ENCODE results near the gene CTNNA3. TPM values are rescaled to one million over a fixed set of nuclear protein-coding genes. Genes with fewer than 3 reads are reported as not detected.
A peak's percentile ranks its signal among the peaks of the same experiment; 100 is the strongest.

CTNNA3 gene
- total RNA-seq, 1 donor from 2014 or later: under 0.01 TPM

DNA sequence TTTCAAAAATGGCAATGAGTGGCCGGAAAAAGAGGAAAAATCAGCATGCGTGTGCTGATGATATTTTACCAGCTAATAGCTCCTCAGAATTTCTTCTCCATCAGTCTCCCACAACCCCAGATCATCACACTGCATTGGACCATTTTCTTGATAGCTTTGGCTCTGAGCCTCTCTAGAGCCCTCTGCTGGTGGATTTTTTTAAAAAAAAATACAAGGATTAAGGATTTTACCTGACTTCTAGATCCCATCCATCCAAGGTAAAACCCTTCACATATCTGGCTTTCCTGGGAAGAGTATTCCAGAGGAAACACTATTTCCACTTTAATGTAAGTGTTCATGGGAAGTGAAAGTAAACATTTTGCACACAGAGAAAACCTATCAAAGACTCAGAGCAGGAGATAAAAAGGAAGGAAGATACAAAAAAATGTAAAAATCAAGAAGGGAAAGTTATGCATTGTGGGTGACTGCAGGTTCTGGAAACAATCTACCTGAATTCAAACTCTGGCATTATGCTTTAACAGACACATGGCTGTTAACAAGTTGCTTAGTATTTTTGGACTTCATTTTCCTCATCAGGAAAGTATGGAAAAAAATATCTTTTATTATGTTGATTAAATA is 389.3 kb downstream of the CTNNA3 start:
- Histone ChIP-seq H3K36me3 (no peaks in the 10 kb centered on the region), H3K27ac (no peak overlapping the region), H3K4me3 (no peak overlapping the region), H3K4me1 (no peaks in the 10 kb centered on the region), H3K27me3 (no peaks in the 10 kb centered on the region), H3K9me3 (no peaks in the 10 kb centered on the region)
- TF ChIP-seq, protein P1, sequence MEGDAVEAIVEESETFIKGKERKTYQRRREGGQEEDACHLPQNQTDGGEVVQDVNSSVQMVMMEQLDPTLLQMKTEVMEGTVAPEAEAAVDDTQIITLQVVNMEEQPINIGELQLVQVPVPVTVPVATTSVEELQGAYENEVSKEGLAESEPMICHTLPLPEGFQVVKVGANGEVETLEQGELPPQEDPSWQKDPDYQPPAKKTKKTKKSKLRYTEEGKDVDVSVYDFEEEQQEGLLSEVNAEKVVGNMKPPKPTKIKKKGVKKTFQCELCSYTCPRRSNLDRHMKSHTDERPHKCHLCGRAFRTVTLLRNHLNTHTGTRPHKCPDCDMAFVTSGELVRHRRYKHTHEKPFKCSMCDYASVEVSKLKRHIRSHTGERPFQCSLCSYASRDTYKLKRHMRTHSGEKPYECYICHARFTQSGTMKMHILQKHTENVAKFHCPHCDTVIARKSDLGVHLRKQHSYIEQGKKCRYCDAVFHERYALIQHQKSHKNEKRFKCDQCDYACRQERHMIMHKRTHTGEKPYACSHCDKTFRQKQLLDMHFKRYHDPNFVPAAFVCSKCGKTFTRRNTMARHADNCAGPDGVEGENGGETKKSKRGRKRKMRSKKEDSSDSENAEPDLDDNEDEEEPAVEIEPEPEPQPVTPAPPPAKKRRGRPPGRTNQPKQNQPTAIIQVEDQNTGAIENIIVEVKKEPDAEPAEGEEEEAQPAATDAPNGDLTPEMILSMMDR (IDR thresholded peaks at IDR 0.05): peak in 1 of 3 experiments; percentile 15
- intact Hi-C loops (cut with DNase I): no loop called here
- DNase-seq (ENCODE audit: low spot score in 2 of 2): no peak

DNA sequence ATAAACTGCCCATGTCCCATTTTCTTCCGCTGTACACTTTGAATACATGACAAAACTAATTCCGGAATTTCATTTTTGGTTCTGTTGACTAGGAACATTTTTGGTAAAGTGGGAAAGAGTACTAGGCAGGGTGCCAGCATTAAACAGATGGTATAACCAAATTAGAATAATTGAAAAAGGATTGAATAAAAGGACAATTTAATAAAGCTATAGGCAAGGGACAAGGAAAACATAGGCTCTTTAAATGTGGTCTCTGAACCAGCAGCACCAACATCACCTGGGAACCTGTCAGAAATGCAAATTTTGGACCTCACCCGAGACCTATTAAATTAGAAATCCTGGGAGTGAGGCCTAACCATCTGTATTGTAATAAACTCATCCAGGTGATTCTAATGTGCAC is 393.3 kb downstream of the CTNNA3 start:
- DNase-seq (ENCODE audit: low spot score in 2 of 2): no peak
- intact Hi-C loops (cut with DNase I): no loop called here
- TF ChIP-seq, protein P1 (IDR thresholded peaks at IDR 0.05): no peak

DNA sequence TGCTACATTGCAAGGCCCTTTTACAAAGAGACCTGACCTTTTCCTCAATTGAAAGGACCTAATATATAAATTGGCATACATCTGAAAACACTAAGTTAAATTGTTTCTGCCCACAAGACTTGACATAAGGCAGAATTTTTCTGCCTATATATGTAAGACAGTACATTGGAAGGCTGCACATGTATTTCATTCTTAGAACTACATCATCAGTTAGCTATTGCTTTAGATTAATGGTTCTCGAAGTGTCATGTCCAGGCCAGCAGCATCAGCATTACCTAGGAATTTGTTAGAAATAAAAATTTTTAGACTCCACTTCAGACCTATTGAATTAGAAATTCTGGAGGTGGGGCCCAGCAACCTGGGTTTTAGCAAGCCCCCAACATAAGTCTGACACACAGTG is 396.2 kb downstream of the CTNNA3 start:
- TF ChIP-seq, protein P1 (IDR thresholded peaks at IDR 0.05): no peak
- DNase-seq (ENCODE audit: low spot score in 2 of 2): no peak
- intact Hi-C loops (cut with DNase I): no loop called here
- H3K9me3 ChIP-seq: no peaks in the 10 kb centered on the region
- no peak overlapping the region for H3K27ac ChIP-seq
- H3K4me3 ChIP-seq: no peak overlapping the region
- H3K4me1 ChIP-seq: no peaks in the 10 kb centered on the region
- H3K27me3 ChIP-seq: no peaks in the 10 kb centered on the region
- H3K36me3 ChIP-seq: no peaks in the 10 kb centered on the region

More for the DNA sequence above, 393.3 kb downstream of the CTNNA3 start:
- Histone ChIP-seq H3K9me3 (no peaks in the 10 kb centered on the region), H3K36me3 (no peaks in the 10 kb centered on the region), H3K4me3 (no peak overlapping the region), H3K4me1 (no peaks in the 10 kb centered on the region), H3K27me3 (no peaks in the 10 kb centered on the region), H3K27ac (no peak overlapping the region)

DNA sequence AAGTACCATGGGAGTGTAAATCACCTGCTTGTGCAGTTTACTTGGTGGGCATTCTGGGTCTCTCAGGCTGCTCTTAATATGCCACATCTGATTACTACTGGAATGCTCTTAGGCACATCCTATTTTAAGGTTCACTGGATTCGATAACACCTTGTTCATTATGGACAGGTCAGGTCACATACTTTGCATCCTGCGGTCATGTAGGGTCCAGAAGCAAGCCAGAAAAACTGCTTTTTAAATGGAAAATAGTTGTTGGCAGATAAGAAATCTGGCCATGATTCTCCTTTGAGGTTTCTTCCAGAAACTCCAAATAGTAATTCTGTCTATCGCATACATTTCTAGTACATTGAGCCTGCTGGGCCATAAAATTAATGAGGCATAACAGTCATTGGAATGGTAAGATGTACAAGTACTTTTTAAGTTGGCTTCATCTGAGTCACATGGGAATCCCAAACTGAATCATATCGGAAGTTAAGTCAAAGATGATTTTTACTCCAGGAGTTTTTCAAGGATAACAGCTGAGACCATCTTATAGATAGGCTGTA is 398.3 kb downstream of the CTNNA3 start:
- Histone ChIP-seq H3K4me1 (no peaks in the 10 kb centered on the region), H3K27ac (no peak overlapping the region), H3K27me3 (no peaks in the 10 kb centered on the region), H3K4me3 (no peak overlapping the region), H3K36me3 (no peaks in the 10 kb centered on the region), H3K9me3 (no peaks in the 10 kb centered on the region)
- DNase-seq (ENCODE audit: low spot score in 2 of 2): no peak
- intact Hi-C loops (cut with DNase I): no loop called here
- TF ChIP-seq, protein P1 (IDR thresholded peaks at IDR 0.05): no peak

DNA sequence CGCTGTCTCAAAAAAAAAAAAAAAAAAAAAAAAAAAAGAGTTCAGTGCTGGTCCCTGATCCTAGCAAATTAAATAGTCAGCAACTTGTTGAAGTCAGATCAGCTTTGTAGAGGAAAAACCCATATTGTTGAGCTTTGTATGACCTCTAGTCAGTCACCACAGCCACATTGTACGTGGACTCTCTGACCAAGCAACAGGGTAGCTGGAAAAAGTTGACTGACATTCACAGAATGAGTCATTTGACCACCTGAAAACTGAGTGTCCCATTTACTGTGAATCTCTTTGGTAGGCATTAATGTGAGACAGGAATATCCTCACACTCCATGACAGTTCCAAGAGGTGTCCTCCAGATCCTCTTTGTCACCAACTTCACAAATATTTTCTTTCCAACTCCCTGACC is 399.1 kb downstream of the CTNNA3 start:
- Histone ChIP-seq H3K4me3 (no peak overlapping the region), H3K27me3 (no peaks in the 10 kb centered on the region), H3K9me3 (no peaks in the 10 kb centered on the region), H3K4me1 (no peaks in the 10 kb centered on the region), H3K27ac (no peak overlapping the region), H3K36me3 (no peaks in the 10 kb centered on the region)
- TF ChIP-seq, protein P1 (IDR thresholded peaks at IDR 0.05): no peak
- intact Hi-C loops (cut with DNase I): no loop called here
- no peak for DNase-seq (ENCODE audit: low spot score in 2 of 2)

All from ascending aorta (tissue), 2 donors.